Muscle layer of duodenum (tissue), 2 donors: ENCODE data around the gene NOP14.

Experiments used
- H3K27ac ChIP-seq: one replicate; pipeline ENCODE4 v1.7.0; 2013; ENCODE audit warnings: mild to moderate bottlenecking, low read length
- H3K27me3 ChIP-seq: one replicate; pipeline ENCODE4 v1.7.0; 2013; ENCODE audit warnings: low read depth, mild to moderate bottlenecking, control low read depth, low read length
- H3K36me3 ChIP-seq, 2 donors: one replicate each; pipeline ENCODE4 v1.7.0; 2013; ENCODE audit warnings: low read length in 2 of 2, control low read depth in 1 of 2, mild to moderate bottlenecking in 1 of 2; ENCODE audit not compliant: insufficient read depth in 2 of 2, control insufficient read depth in 1 of 2
- H3K4me1 ChIP-seq, 2 donors: one replicate each; pipeline ENCODE4 v1.7.0; 2013; ENCODE audit warnings: low read length in 2 of 2, mild to moderate bottlenecking in 2 of 2, control low read depth in 1 of 2, moderate library complexity in 1 of 2; ENCODE audit not compliant: insufficient read depth in 2 of 2, control insufficient read depth in 1 of 2
- H3K4me3 ChIP-seq, 2 donors: one replicate each; pipeline ENCODE4 v1.7.0; 2013; ENCODE audit warnings: low read length in 2 of 2, low read depth in 1 of 2, mild to moderate bottlenecking in 1 of 2
- H3K9me3 ChIP-seq, 2 donors: one replicate each; pipeline ENCODE4 v1.7.0; 2013; ENCODE audit warnings: low read length in 2 of 2, control low read depth in 1 of 2, mild to moderate bottlenecking in 1 of 2; ENCODE audit not compliant: control insufficient read depth in 1 of 2
- donor health status: healthy.

Gene NOP14

GRCh38 chr4:2902126-2902525, 61.1 kb downstream of the NOP14 start:
- Histone ChIP-seq H3K27me3 (no peaks in the 10 kb centered on the region), H3K36me3 (peaks cover 65 to 83% of the 10 kb centered on the region in 2 donors), H3K9me3 (no peaks in the 10 kb centered on the region), H3K27ac (no peak overlapping the region), H3K4me1 (no peaks in the 10 kb centered on the region), H3K4me3 (no peak overlapping the region)

GRCh38 chr4:2901186-2901585, 62.0 kb downstream of the NOP14 start:
- peaks cover 65 to 80% of the 10 kb centered on the region in 2 donors for H3K36me3 ChIP-seq
- H3K27me3 ChIP-seq: no peaks in the 10 kb centered on the region
- no peak overlapping the region for H3K27ac ChIP-seq
- H3K4me3 ChIP-seq: no peak overlapping the region
- no peaks in the 10 kb centered on the region for H3K4me1 ChIP-seq
- no peaks in the 10 kb centered on the region for H3K9me3 ChIP-seq

- H3K27ac ChIP-seq: no peak overlapping the region
Measured at GRCh38 chr4:2900741-2901140, 62.5 kb downstream of the NOP14 start.

GRCh38 chr4:2898001-2898400, 65.2 kb downstream of the NOP14 start:
- H3K27ac ChIP-seq: no peak overlapping the region
- peaks cover 4 to 8% of the 10 kb centered on the region in 2 donors for H3K4me1 ChIP-seq
- H3K27me3 ChIP-seq: no peaks in the 10 kb centered on the region
- H3K36me3 ChIP-seq: peaks cover 51 to 59% of the 10 kb centered on the region in 2 donors
- no peaks in the 10 kb centered on the region for H3K9me3 ChIP-seq
- no peak overlapping the region for H3K4me3 ChIP-seq

More at GRCh38 chr4:2900741-2901140, 62.5 kb downstream of the NOP14 start:
- Histone ChIP-seq H3K4me1 (no peaks in the 10 kb centered on the region), H3K4me3 (no peak overlapping the region), H3K36me3 (peaks cover 64 to 80% of the 10 kb centered on the region in 2 donors), H3K27me3 (no peaks in the 10 kb centered on the region), H3K9me3 (no peaks in the 10 kb centered on the region)

- H3K27ac ChIP-seq: no peak overlapping the region
- no peaks in the 10 kb centered on the region for H3K9me3 ChIP-seq
- peaks cover 4 to 8% of the 10 kb centered on the region in 2 donors for H3K4me1 ChIP-seq
- no peak overlapping the region for H3K4me3 ChIP-seq
- peaks cover 30 to 33% of the 10 kb centered on the region in 2 donors for H3K36me3 ChIP-seq
- H3K27me3 ChIP-seq: no peaks in the 10 kb centered on the region
Measured at GRCh38 chr4:2893772-2894171, 69.4 kb downstream of the NOP14 start.

- Histone ChIP-seq H3K4me3 (no peak overlapping the region), H3K36me3 (peaks cover 21 to 24% of the 10 kb centered on the region in 2 donors), H3K27ac (no peak overlapping the region), H3K4me1 (peaks cover 4 to 8% of the 10 kb centered on the region in 2 donors), H3K27me3 (no peaks in the 10 kb centered on the region), H3K9me3 (no peaks in the 10 kb centered on the region)
Measured at GRCh38 chr4:2891294-2891693, 71.9 kb downstream of the NOP14 start.

- no peak overlapping the region for H3K27ac ChIP-seq
- H3K9me3 ChIP-seq: no peaks in the 10 kb centered on the region
- no peak overlapping the region for H3K4me3 ChIP-seq
- H3K36me3 ChIP-seq: peaks cover 30 to 31% of the 10 kb centered on the region in 2 donors
- no peaks in the 10 kb centered on the region for H3K27me3 ChIP-seq
- peaks cover 4% of the 10 kb centered on the region in 2 donors for H3K4me1 ChIP-seq
Measured at GRCh38 chr4:2888886-2889285, 74.3 kb downstream of the NOP14 start.
